ENCODE data around the gene PTPN23.

DNA sequence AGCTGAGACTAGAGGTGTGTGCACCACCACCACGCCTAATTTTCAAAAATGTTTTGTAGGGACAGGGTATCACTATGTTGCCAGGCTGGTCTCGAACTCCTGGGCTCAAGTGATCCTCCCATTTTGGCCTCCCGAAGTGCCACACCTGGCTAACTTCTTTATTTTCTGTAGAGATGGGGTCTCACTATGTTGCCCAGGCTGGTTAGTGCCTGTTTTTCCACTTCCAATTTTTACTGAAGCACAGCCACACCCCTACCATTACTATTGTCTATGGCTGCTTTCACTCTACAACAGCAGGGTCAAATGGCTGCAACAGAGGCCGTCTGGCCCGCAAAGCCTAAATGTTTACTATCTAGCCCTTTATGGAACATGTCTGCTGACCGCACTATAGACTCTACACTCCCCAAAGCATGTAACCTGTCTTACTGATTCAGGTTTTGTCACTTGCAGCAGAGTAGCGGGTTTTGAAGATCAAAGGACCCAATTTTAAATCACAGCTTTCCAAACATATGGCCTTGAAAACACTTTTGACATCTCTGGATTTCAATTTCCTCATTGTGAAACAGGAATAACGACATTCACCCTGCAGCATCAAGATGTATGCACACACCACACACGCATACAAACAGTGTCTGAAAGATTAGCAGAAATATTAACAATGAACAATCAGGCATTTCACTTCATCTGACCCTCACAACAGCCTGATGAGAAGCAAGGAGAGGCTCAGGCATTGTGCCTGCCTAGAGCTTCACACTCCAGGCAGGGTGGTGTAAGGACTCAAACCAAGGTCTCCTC lies 48.9 kb downstream of the PTPN23 start:
- TF ChIP-seq, protein P1, sequence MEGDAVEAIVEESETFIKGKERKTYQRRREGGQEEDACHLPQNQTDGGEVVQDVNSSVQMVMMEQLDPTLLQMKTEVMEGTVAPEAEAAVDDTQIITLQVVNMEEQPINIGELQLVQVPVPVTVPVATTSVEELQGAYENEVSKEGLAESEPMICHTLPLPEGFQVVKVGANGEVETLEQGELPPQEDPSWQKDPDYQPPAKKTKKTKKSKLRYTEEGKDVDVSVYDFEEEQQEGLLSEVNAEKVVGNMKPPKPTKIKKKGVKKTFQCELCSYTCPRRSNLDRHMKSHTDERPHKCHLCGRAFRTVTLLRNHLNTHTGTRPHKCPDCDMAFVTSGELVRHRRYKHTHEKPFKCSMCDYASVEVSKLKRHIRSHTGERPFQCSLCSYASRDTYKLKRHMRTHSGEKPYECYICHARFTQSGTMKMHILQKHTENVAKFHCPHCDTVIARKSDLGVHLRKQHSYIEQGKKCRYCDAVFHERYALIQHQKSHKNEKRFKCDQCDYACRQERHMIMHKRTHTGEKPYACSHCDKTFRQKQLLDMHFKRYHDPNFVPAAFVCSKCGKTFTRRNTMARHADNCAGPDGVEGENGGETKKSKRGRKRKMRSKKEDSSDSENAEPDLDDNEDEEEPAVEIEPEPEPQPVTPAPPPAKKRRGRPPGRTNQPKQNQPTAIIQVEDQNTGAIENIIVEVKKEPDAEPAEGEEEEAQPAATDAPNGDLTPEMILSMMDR (conservative IDR thresholded peaks at IDR 0.05; ENCODE audit: low read length) = no peak
- no peak for TF ChIP-seq EZH2phosphoT487 (IDR thresholded peaks at IDR 0.05; ENCODE audit: borderline replicate concordance, low read depth, low read length)
